NCI-H146 treated with DMSO at 0.1 percent for 48 hours (cell line): Measurements from ENCODE around the gene STK32C.
"Not testable (repeated sequence)": the region's sequence is repeated elsewhere in the genome, so short reads cannot be mapped to it uniquely, and the experiment has no call there.

Experiments used
- DNase-seq: peaks from one replicate; lab custom pipeline; 2025; ENCODE audit not compliant: unreplicated experiment; lab: John Stamatoyannopoulos, UW

STK32C gene

DNA sequence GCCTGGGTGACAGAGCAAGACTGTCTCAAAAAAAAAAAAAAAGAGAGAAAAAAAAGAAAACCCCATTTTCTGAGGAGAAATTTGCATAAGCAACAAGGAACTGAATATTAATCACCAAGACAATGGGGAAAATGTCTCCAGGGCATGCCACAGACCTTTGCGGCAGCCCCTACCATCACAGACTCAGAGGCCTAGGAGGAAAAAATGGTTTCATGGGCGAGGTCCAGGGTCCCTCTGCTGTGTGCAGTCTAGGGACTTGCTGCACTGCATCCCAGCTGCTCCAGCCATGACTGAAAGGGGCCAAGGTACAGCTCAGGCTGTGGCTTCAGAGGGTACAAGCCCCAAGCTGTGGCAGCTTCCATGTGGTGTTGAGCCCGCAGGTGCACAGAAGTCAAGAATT is 91.3 kb downstream of the STK32C start:
- not testable (repeated sequence) for DNase-seq

DNA sequence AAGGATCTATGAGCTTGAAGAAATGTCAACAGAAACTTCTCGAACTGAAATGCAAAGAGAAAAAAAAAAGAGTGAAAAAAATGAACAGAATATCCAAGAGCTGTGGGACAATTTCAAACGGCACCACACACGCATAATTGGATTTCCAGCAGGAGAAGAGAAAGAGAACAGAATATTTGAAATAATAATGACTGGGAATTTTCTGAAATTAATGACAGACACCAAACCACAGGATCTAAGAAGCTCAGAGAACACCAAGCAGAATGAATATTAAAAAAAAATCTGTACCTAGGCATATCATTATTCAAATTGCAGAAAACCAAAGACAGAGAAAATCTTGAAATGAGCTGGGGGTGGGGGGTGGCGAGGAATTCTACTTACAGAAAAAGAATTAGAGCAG is 93.8 kb downstream of the STK32C start:
- no peak for DNase-seq

DNA sequence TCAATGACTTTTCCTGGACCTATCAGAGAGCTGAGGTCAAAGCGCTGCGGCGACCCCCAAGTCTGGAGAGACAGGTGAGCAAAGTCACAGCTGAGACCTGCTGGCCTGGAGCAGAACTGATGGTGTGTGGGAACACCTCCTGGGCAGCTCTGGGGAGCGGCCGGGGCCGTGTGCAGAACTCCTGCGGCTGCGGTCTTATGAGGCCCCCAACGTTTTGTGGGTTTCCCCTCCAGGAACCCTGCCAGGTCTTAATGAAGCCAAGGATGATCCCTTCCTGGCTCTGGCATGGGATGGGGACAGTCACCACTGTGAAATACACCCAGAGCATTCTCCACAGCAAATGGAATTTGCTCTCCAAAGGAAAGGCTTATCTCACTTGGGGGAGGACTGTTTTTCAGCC is 94.9 kb downstream of the STK32C start:
- no peak for DNase-seq

DNA sequence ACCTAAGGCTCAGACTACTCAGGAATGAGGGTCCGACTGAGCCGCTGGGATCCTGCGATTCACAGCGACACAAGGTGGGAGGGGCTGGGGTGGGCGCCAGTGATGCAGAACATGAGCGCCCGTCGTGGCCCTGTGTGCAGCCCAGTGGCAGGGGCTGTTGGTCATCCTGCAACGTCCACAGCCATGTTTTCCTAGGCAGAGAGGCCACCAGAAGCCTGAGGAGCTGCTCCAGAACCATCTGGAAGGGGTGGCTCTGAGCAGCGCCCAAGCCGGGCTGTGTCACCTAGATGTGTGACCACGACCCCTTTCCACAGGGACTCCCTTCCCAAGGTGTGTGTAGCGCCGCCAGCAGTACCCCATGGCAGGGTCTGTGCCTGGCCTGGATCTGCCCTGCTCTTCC is 96.5 kb downstream of the STK32C start:
- DNase-seq, result no peak

DNA sequence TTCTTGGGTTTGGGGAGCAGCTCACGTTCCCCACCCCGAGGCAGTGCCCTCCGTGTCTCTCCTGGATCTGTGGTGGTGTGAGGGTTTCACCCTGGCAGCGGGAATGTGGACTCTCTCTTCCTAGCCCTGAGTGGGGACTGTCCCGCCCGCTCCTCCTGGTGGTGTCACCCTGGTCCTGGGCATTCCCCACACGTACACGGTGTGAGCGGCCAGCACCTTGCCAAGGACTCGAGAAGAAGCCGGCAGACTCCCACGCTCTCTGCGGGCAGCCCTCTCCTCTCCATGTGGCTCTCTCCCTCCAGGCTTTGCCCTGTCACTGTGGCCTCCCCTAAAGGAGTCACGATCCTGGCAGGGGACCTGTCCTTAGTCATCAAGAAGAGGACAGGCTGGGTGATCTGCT is 97.0 kb downstream of the STK32C start:
- no peak for DNase-seq

DNA sequence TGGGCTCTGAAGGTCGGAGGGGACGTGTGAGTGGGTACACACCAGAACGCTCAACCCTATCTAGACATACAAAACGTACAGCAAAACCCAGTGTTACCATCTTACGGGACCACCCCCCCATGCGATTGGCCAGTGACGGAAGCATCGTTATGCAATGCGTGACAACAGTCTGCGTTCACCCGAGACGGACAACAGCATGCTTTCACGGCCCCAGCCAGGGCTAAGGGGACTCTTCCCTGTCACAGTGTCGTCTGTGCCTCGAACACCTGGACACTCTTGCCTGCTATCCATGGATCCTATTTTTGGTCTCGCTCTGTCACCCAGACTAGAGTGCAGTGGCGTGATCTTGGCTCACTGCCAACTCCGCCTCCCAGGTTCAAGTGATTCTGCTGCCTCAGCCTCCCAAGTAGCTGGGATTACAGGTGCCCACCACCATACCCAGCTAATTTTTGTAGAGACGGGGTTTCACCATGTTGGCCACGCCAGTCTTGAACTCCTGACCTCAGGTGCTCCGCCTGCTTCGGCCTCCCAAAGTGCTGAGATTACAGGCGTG is 97.7 kb downstream of the STK32C start:
- DNase-seq, result no peak

DNA sequence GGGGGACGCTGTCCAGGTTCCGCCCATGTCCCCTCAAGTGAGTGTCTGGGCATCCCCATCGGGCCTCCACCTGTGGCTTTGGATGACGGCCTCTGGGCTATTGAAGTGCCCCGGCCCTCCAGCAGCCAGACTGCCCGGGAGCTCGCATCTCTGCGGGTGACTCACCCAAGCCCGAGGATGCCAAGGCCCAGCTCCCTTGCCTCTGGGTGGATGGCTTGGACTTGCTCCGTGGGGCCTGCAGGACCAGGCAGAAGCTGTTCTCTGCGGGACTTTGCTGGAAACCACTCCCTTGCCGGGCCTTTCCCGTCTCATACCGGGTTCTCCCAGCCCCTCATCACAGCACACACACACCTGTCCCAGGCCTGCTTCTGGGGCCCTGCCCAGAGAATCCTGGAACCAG is 98.6 kb downstream of the STK32C start:
- no peak for DNase-seq

DNA sequence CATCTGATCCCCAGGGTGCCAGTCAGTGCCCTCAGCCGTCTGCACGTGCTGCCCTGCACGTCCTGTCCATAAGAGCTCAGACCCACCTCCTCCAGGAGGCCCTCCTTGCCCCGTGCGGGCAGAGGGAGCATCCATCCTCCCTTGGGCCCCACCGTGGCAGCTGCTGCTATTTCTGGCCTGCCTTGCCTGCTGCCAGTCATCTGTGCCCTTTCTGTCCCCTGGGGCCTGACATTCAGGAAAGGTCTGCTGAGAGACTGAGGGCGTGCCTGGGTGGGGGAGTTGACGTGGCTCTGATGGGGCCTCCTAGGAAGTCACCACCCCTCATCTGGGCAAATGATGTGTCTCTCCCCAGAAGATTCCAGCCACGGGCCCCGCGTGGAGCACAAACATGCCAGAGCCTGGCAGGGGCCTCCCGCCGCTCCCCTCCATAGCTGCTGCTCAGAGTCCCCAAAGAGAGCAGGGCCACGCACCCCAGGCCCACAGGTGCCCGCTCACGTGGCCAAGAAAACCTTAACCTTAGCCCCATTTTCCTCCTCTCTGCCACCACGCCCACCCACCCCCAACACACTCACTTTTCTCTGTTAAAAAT is 99.2 kb downstream of the STK32C start:
- DNase-seq, result no peak

DNA sequence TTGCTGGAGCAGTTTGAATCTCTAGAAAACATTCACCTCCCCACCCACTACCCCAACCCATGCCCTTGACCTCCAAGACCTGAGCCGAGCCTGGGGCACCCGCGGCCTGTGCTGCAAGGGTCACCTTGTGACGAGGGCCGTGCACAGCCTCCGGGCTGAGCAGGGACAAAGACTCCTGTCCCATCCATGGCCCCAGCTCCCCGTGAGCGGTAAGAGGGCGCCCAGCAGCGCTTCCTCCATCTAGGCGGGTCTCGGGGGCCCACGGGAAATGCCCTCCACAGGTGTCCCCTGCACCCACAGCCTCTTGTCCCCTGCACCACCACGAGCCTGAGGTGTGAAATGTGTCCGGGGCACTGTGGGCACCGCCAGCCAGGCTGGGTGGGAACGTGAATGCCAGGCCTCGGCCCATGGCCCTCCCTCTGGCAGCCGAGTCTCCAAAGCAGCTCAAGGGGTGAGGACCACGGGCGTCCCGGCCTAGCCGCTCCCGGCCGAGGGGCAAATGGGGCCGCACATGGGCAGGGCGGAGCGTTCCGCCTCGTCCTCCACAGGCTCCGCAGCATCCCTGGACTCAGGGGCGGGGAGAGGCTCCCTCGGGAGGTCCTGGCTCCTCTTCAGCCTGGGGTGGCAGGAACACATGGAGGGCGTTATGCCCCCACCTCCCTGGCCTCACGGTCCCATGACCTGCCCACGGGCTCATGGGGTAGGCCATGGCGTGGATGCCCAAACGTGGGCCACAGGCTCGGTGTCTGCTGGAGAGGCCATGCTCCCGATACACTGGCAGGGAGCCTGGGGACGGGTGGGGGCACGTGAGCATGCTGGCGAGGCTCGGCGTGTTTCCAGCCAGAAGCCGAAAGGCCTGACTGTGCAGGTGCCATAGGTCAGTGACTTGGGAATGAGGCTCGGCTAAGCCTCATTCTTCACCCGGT is 100.0 kb downstream of the STK32C start:
- DNase-seq, result no peak

DNA sequence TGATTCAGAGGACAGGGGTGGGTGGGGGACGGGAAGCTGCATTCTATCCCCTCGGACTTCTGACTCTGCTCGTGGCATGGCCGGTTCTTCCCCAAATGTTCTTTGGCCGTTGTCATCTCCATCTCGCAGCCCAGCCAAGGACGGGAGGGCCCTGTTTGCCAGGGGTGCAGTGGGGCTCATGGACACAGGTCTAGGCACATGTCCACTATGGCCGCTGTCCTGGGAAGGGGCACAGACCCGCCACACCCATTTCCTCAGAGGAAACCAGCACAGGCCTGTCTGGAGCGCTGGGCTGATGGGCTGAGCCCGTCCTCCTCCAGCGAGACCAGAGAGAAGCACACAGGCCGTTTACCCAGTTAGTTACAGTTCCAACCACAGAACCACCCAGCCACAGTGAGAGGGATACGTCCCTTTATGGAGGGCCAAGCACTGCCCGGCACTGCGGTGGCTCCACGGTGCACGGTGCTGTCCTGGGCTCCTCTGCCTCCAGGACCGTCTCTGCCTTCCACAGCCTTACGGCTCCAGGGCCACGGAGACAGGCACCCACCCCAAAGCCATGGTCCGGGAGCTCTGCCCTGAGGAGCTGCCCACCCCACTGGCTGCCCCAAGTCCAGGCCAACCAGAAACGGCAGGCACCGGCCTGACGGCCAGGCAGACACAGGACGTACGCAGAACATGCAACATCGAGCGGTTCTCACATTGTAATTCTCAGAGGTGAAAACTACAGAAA is 100.8 kb downstream of the STK32C start:
- DNase-seq, result no peak

DNA sequence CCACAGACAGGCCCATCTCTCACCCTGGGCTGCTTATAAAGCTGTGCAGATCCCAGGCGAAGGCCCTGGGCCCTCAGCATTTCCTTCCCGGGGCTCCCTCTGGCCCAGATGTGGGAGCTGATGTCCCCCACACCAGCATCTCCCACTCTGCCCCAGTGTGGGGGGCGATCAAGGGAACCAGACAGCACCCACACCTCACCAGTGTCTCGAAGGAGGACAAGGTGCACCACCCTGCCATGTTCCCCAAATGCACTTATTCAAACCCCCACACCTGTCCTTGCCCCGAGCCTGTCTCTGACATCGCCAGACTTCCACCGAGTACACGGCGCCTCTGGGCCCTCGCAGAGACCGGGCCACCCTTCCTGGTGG is 101.4 kb downstream of the STK32C start:
- no peak for DNase-seq

DNA sequence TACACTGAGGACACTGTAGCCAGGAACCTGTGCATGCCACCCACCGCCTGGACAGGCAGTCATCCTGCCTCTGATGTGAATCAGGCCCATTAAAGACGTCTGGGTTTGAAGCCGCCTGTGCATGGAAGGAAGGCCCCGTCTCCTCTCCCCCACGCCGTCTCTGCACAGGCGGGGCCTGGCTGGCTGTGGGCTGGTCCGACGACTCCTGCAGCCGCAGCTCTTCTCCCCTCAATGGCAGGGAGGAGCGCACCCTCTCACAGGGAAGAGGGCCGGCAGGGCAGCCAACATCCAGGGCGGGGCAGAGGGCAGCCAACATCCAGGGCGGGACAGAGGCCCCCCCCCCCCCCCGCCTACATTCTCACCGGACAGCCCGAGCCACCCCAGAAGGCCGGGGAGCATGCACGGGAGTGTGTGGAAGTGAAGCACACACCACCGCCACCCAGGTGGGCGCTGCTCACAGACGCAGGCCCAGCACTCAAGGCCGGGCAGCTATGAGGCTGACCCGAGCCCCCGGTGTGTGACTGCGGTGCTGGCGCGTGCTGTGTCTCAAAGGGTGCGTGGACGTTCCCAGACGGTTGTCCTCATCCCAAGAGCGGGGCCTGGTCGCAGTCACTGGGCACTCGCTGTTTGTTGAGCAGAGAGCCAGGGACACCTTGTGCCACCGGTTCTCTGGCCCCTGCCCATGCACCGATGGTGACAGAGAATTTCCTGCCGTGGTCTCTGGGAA is 101.9 kb downstream of the STK32C start:
- no peak for DNase-seq

DNA sequence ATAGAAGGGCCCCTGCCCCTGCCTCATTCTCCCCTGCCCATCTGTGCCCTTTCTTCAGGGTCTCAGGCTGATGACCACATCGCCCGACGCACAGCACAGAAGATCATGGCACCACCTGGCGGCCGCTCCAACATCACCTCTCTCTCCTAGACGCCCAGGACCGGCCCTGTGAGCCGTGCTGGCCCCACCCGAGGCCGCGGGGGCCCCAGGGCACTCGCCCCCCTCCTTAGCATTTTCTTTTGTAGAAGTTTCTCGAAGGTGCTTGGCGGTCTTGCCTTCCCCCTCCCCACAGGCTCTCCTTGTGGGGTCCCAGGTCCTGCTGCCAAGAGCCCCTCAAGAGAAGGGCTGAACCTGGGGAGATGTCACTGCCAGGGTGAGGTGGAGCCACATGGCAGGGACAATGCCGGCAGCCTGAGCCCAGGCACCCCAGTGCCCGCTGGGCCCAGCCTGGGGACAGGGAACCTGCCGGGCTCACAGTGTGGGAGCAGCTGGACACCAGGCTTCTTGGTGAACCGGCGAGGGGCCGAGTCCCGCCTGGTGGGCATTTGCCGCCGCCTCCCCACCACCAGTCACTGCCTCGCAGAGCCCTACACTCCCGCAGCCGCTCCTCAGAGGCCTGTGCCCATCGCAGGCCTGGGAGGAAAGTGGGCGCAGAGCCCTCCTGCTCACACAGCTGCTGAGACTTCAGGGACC is 102.8 kb downstream of the STK32C start:
- DNase-seq, result no peak

DNA sequence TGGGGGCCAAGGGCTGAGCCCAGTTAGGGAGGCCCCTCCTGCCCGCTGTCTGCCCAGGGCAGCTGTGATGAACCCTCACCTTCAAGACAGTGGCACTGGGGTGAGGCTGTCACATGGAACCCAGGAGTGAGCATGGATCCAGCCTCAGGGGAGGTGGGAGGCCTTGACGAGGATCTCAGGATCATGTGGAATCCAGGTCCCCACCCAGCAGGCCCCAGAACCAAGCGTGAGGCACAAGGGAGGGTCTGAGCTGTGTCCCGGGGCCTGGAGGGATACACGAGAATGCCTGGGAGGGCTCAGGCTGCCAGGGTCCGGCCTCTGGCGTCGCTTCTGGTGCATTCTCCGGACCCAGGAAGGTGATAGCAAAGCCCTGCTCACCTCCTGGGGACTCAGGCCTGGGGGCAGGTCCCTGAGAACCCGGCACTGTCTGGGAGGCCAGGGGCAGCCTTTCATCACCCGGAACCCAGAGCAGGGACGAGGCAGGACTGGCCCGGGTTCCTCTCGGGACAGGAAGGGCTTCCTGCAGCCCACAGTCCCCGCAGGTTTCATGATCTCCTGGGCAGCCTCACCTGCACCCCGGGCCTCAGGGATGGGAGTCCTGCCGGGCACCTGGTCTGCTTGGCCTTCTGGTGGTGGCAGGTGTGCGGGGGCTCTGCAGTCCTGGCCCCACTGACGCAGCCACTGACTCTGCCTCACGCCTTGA is 103.5 kb downstream of the STK32C start:
- no peak for DNase-seq

DNA sequence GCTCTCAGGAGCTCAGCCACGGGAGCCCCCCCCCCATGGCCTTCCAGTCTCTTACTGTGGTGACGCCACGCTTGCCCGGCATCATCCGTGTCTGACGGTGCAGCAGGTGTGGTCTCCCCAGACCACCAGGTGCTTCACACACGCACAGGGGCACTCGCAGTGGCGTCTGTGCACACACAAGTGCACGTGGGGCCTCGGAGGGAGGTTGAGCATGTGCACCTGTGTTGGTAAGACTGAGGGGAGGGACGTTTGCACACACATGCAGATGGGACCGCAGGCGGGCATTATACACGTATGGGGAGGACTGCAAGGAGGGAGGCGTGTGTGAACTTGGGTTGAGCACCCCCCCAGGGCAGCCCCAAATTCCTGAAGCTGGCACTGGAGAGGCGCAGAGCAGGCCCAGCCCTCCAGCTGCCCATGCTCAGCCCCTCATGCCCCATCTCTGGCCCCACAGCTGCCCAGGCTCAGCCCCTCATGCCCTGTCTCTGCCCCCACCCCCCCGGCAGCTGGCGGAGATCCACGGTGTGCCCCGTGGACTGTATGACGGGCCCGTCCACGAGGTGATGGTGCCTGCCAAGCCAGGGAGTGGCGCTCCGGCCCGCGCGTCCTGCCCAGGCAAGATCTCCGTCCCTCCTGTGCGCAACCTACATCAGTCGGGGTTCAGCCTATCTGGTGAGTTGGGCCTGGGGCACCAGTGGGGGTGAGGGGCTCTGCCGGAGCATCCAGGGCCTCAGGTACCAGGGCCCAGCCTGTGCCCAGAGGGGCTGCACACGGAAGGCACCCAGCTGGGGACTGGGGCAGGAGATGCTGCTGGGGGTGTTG is 104.3 kb downstream of the STK32C start:
- DNase-seq, result no peak

DNA sequence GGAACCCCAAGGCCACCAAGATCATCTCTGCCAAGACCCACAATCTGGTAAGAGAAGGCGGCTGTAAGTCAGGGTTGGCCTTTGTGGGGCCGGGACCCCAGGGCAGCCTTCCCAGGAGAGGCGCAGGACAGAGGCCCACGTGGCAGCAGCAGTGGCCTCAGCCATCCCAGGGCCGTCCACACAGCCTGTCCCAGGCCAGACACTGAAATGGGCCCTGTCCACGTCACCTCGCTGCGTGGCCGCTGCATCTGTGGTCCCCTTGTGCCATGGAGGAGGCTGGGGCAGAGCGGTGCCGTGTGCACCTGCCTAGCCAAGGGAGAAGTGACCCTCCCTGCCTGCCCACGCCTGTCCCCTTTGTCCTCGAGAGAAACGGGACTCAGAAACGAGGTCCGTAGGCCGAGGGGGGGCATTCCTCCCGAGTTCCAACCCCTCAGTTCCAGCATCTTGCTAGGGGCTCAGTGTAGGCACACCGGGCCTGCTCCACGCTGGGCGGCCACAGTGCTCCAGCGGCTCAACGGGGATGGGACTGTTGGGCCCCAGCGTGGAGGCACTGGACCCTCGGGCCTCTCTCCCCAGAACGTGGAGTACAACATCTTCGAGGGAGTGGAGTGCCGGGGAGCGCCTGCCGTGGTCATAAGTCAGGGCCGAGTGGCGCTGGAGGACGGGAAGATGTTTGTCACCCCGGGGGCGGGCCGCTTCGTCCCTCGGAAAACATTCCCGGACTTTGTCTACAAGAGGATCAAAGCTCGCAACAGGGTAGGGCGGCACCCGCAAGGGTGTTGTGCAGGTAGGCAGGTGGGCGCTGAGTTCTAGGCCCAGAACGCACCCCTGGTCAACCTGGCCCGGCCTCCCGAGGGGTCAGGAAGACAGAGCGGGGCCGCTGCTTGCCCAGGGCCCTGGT is 105.4 kb downstream of the STK32C start:
- no peak for DNase-seq

DNA sequence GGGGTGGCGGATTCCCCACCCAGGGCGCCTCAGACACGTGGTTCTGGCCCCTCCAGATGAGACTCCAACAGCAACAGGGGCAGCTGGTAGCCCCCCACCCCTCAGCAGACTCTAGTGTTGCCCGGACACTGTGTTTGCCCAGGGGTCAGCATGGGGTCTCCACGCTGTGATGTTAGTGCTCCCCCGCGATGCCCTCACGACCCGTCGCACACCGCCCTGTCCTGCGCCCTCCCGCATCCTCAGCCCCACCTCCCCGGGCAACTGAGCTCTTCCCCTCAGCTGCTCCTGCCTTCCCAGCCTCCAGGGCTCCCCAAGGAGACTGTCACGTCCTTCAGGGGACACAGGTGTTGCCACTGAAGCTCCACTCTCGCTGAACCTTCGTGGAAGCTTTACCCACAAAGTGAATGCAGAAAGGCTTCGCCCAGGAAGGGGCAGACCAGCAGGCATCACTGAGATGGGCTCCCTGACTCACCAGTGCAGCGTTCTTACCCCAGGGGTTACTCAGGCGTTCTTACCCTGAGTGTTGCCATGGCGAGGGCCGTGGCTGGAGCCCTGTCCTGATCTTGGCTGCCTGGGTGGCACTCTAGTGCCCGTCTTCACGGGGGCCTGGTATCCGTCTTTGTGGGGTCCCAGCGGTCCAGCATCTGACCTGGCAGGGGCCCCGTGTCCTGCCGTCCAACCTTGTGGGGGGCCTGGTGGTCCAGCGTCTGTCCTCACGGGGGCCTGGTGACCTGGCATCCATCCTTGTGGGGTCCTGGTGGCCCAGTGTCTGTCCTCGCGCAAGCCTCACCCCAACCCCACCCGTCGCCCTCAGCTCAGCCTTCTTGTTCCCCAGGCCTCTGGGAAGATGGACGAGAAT is 106.4 kb downstream of the STK32C start:
- no peak for DNase-seq
